Psoas muscle (tissue), 8 donors: ENCODE data around the gene PRKAG2. TPM values are rescaled to one million over a fixed set of nuclear protein-coding genes. Genes with fewer than 3 reads are reported as not detected.

Source experiments
- ATAC-seq, 4 donors: fragments of 200-7000 bp; cut with Tn5 transposase; one replicate each; pipeline ENCODE4 v1.9.1; 2020; ENCODE audit warnings: moderate library complexity in 3 of 4, mild to moderate bottlenecking in 2 of 4
- DNase-seq, 2 donors: peaks; one replicate each; pipeline ENCODE4 v3.0.0-alpha.2; 2020
- H3K27ac ChIP-seq: fragments of 200-600 bp; one replicate; pipeline ENCODE4 v1.8.0; 2022
- H3K27me3 ChIP-seq, 3 donors: fragments of 200-600 bp in 1 of 3; one replicate each; pipeline versions ENCODE4 v1.6.1 to v1.8.0; 2013 to 2022; ENCODE audit warnings: low read length in 2 of 3, mild to moderate bottlenecking in 2 of 3, moderate library complexity in 1 of 3; ENCODE audit not compliant: insufficient read depth in 3 of 3
- H3K36me3 ChIP-seq, 2 donors: fragments of 200-600 bp in 1 of 2; one replicate each; pipeline versions ENCODE4 v1.6.1 to v1.8.0; 2013 to 2022; ENCODE audit warnings: low read depth in 1 of 2, mild to moderate bottlenecking in 1 of 2, moderate library complexity in 1 of 2; ENCODE audit not compliant: insufficient read depth in 1 of 2
- H3K4me1 ChIP-seq: fragments of 200-600 bp; one replicate; pipeline ENCODE4 v1.8.0; 2022
- H3K4me3 ChIP-seq: fragments of 200-600 bp; one replicate; pipeline ENCODE4 v1.8.0; 2022; ENCODE audit warnings: mild to moderate bottlenecking
- H3K9me3 ChIP-seq: fragments of 200-600 bp; one replicate; pipeline ENCODE4 v1.8.0; 2022
- CTCF ChIP-seq: fragments of 200-600 bp; IDR thresholded peaks from one replicate; pipeline ENCODE4 v1.8.0; 2022; ENCODE audit warnings: antibody characterized with exemption
- WGBS, 3 donors: extraction: QIAGEN DNeasy Blood & Tissue Kit; methylation state at CpG; one replicate each; pipeline versions ENCODE4 v1.1.6 to v1.1.7; 2013; 5-methylcytosine and 5-hydroxymethylcytosine counted together
- intact Hi-C, 2 donors: fragments of 100-400 bp; cut with DNase I; formaldehyde crosslinking; loops; one replicate each; pipeline versions ENCODE4 v1.11.0 to v1.14.2; 2022
- polyA plus RNA-seq, 3 donors: library from polyadenylated mRNA; stranded (reverse); fragments of 200-250 nt; gene quantifications; one replicate each; pipeline ENCODE4 v1.2.3, GENCODE V29; 2013
- total RNA-seq, 4 donors: library from RNA; stranded (reverse); fragmentation: NEBNext Ultra II Directional in 2 of 4; extraction: Animal tissue kit (Norgen Biotek cat#: 25700) in 2 of 4; gene quantifications; one replicate each; pipeline versions ENCODE4 v1.2.1 to v1.2.4, GENCODE V29; 2021 to 2023
- donor health status: healthy with polysubstance abuse.
- donor health status: DM: no; HTN: no; CAD: no; lungs with moderate emphysema.
- donor health status: Bipolar disorder and iron deficiency.
- donor health status: healthy.
- donor health status: DM: yes; HTN: yes; CAD: no.
- donor health status: DM: no; HTN: no; CAD: no.
- donor health status: DM: no; HTN: no; CAD: no.
- donor health status: DM: yes; HTN: yes; CAD: no.

Gene PRKAG2
- total and polyA plus RNA-seq, 7 donors, result 9.3 to 143 (median 19.8) TPM

- Histone ChIP-seq H3K27ac (no peak overlapping the region), H3K9me3 (no peaks in the 10 kb centered on the region), H3K4me1 (peaks cover 12% of the 10 kb centered on the region), H3K4me3 (no peak overlapping the region), H3K27me3 (no peaks in the 10 kb centered on the region), H3K36me3 (peaks cover 2 to 6% of the 10 kb centered on the region in 2 donors)
- ATAC-seq (no peak), DNase-seq (no peak)
- 89 to 92% (median 91%) methylated on average over 7 of the region's 7 CpGs for WGBS, 3 donors
- no peak for TF ChIP-seq CTCF
- intact Hi-C loops, result loop anchor here in 1 of 2 donors (5.0 kb wide), 1 partner anchor 75 kb away; no protein-coding TSS in a partner anchor
Observed at GRCh38 chr7:151597541-151598444, 279.1 kb downstream of the PRKAG2 start.

- no peaks in the 10 kb centered on the region for H3K9me3 ChIP-seq
- peaks cover 2 to 6% of the 10 kb centered on the region in 2 donors for H3K36me3 ChIP-seq
- H3K27ac ChIP-seq, result no peak overlapping the region
- no peaks in the 10 kb centered on the region for H3K27me3 ChIP-seq
- WGBS, 3 donors, result 71 to 78% (median 76%) methylated on average over 3 of the region's 3 CpGs
- no peak for TF ChIP-seq CTCF
- peaks cover 12% of the 10 kb centered on the region for H3K4me1 ChIP-seq
- ATAC-seq (no peak), DNase-seq (no peak)
- H3K4me3 ChIP-seq, result no peak overlapping the region
- intact Hi-C loops, result loop anchor here in 1 of 2 donors (5.0 kb wide), 1 partner anchor 74 kb away; no protein-coding TSS in a partner anchor
Observed at GRCh38 chr7:151595702-151596350, 281.1 kb downstream of the PRKAG2 start.

GRCh38 chr7:151592868-151593486 is 283.9 kb downstream of the PRKAG2 start:
- ATAC-seq (peak in 1 of 4 donors; percentile 58), DNase-seq (no peak)
- no peak for TF ChIP-seq CTCF
- Histone ChIP-seq H3K9me3 (no peaks in the 10 kb centered on the region), H3K36me3 (peaks cover 2 to 6% of the 10 kb centered on the region in 2 donors), H3K27me3 (no peaks in the 10 kb centered on the region), H3K27ac (no peak overlapping the region), H3K4me3 (no peak overlapping the region), H3K4me1 (no peaks in the 10 kb centered on the region)
- intact Hi-C loops, result no loop called here
- 84 to 90% (median 88%) methylated on average over 12 of the region's 12 CpGs for WGBS, 3 donors

GRCh38 chr7:151592330-151592729 is 284.6 kb downstream of the PRKAG2 start:
- Histone ChIP-seq H3K4me1 (no peaks in the 10 kb centered on the region), H3K27me3 (no peaks in the 10 kb centered on the region), H3K27ac (no peak overlapping the region), H3K4me3 (no peak overlapping the region), H3K36me3 (peaks cover 2 to 6% of the 10 kb centered on the region in 2 donors), H3K9me3 (no peaks in the 10 kb centered on the region)
- ATAC-seq (no peak), DNase-seq (no peak)
- intact Hi-C loops, result no loop called here
- no peak for TF ChIP-seq CTCF
- 90 to 96% (median 95%) methylated on average over 11 of the region's 11 CpGs for WGBS, 3 donors
